Sigmoid colon (tissue), 4 donors: ENCODE results near the gene R3HDM4.

Experiments
- POLR2AphosphoS5 ChIP-seq, 4 donors: sonication (generic); formaldehyde crosslinking; IDR thresholded peaks; one replicate each; pipeline ENCODE4 v1.6.1; 2017; ENCODE audit warnings: antibody characterized with exemption in 4 of 4
- TF ChIP-seq, protein P1 (sequence below), 4 experiments: fragments of 450-650 bp in 3 of 4; fragments of 200-600 bp in 1 of 4; IDR thresholded peaks; one replicate each; pipeline ENCODE4 v1.5.1; 2016 to 2019; ENCODE audit warnings: antibody characterized with exemption in 4 of 4, mild to moderate bottlenecking in 3 of 4, moderate library complexity in 2 of 4

DNA sequence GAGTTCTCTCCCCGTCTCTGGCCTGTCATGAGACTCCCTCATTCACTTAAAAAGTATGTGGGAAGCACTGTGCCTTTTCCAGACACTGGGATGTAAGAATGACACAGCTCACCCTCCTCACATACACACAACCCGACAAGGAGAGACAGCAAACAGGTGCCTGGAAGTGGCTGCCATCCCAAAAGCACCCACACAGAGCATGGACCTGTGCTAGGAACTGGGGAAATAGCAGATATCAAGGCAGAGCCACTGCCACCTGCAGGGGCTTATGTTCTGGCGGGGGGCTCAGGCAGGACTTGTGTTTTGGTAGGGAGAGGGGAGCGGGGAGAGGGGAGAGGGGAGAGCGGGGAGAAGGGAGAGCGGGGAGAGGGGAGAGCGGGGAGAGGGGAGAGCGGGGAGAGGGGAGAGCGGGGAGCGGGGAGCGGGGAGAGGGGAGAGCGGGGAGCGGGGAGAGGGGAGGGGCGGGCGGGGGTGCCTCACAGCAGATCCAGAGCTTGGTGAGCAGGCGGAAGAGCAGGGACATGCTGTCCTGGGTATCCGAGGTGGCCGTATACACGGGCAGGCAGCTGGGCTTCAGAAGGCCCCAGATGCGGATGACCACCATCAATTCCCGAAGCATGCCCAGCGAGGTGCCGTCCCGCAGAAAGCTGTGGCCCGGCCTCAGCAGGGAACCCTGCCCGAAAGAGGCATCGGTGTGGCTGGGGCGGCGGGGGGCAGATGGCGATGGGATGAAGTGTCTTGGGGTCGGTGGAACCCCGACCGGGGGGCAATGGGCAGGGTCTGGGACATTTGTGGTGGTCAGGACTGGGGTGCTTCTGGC is 41.4 kb downstream of the R3HDM4 start:
- TF ChIP-seq, protein P1, sequence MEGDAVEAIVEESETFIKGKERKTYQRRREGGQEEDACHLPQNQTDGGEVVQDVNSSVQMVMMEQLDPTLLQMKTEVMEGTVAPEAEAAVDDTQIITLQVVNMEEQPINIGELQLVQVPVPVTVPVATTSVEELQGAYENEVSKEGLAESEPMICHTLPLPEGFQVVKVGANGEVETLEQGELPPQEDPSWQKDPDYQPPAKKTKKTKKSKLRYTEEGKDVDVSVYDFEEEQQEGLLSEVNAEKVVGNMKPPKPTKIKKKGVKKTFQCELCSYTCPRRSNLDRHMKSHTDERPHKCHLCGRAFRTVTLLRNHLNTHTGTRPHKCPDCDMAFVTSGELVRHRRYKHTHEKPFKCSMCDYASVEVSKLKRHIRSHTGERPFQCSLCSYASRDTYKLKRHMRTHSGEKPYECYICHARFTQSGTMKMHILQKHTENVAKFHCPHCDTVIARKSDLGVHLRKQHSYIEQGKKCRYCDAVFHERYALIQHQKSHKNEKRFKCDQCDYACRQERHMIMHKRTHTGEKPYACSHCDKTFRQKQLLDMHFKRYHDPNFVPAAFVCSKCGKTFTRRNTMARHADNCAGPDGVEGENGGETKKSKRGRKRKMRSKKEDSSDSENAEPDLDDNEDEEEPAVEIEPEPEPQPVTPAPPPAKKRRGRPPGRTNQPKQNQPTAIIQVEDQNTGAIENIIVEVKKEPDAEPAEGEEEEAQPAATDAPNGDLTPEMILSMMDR (IDR thresholded peaks at IDR 0.05) = no peak
- peak in 1 of 4 donors; percentile 25 for TF ChIP-seq POLR2AphosphoS5 (IDR thresholded peaks at IDR 0.05)
